ENCODE data around the gene RGS5. TPM values are rescaled to one million over a fixed set of nuclear protein-coding genes. Genes with fewer than 3 reads are reported as not detected.

RGS5 gene
- total and polyA plus RNA-seq, 2 donors (not counting 3 experiments of a cell fraction or from before 2014, with no cell fraction given) = 287 to 770 TPM

GRCh38 chr1:163155606-163156005 lies 47.1 kb downstream of the RGS5 start:
- ChIA-PET CTCF (interaction anchor here (0.8 to 1.4 kb wide), 3 partner anchors 19 to 81 kb away, joined by 3 to 5 read pairs (median 3); no protein-coding TSS in a partner anchor), POLR2A (no interaction called here)
- peaks cover 2% of the 10 kb centered on the region for H3K79me2 ChIP-seq (ENCODE audit: control insufficient read depth, insufficient read depth, low read length)
- H2AFZ ChIP-seq (ENCODE audit: low read depth, low read length) = no peak overlapping the region
- no peak for TF ChIP-seq POLR2A (IDR thresholded peaks at IDR 0.05; ENCODE audit: low read depth, low read length)
- TF ChIP-seq GATA2 (IDR thresholded peaks at IDR 0.05; ENCODE audit: insufficient read depth, insufficient read length, low read depth, low read length) = no peak
- TF ChIP-seq MYC (IDR thresholded peaks at IDR 0.05; ENCODE audit: low read depth, low read length) = no peak
- no peak for TF ChIP-seq EZH2 (IDR thresholded peaks at IDR 0.05; ENCODE audit: borderline replicate concordance, low read depth, low read length, severe bottlenecking)
- TF ChIP-seq CTCF (IDR thresholded peaks at IDR 0.05; ENCODE audit: extremely low read depth in 1 of 2, insufficient read depth in 1 of 2, low read depth in 1 of 2, low read length in 2 of 2) = no peak
- TF ChIP-seq JUN (IDR thresholded peaks at IDR 0.05; ENCODE audit: borderline replicate concordance, insufficient read depth, insufficient read length, low read depth) = no peak
- TF ChIP-seq MAX (IDR thresholded peaks at IDR 0.05; ENCODE audit: insufficient read depth, insufficient read length) = no peak
- TF ChIP-seq POLR2AphosphoS5 (IDR thresholded peaks at IDR 0.05; ENCODE audit: insufficient read depth, low read depth, low read length) = no peak
- TF ChIP-seq FOS (IDR thresholded peaks at IDR 0.05; ENCODE audit: borderline replicate concordance, insufficient read depth, low read length) = no peak
- H3K36me3 ChIP-seq (ENCODE audit: control insufficient read depth in 2 of 2, extremely low read depth in 1 of 2, insufficient read depth in 2 of 2, low read length in 2 of 2) = peaks cover 0 to 10% of the 10 kb centered on the region in 2 experiments
- dilution Hi-C loops (cut with MboI; ENCODE audit: extremely low pct_ligation_motif_present, low sequenced_read_pairs) = no loop called here
- H4K20me1 ChIP-seq (replicated peaks; ENCODE audit: control insufficient read depth, extremely low read depth, insufficient read depth, low read length) = no peaks in the 10 kb centered on the region
- FAIRE-seq = no peak
- no TSS peak for BruUV-seq (replicated peaks)
- intact Hi-C loops (cut with micrococcal nuclease) = no loop called here
- H3K27me3 ChIP-seq (ENCODE audit: control insufficient read depth in 2 of 2, insufficient read depth in 2 of 2, low read length in 2 of 2) = no peaks in the 10 kb centered on the region
- H3K9me3 ChIP-seq (replicated peaks; ENCODE audit: control insufficient read depth, insufficient read depth, low read length) = no peaks in the 10 kb centered on the region
- DNase-seq (ENCODE audit: low read depth, low spot score) = no peak
- no peak overlapping the region for H3K9ac ChIP-seq (replicated peaks; ENCODE audit: extremely low read depth, insufficient read depth, low read length)
- no peaks in the 10 kb centered on the region for H3K9me1 ChIP-seq (replicated peaks; ENCODE audit: control insufficient read depth, extremely low read depth, insufficient read depth, low read length)
- H3K4me1 ChIP-seq (ENCODE audit: control insufficient read depth, extremely low read depth, insufficient read depth, low read length) = peaks cover 6% of the 10 kb centered on the region
- no peak overlapping the region for H3K4me2 ChIP-seq (ENCODE audit: insufficient read depth, low read length)
- no peak overlapping the region for H3K27ac ChIP-seq (ENCODE audit: insufficient read depth, low read depth, low read length)
- no peak overlapping the region for H3K4me3 ChIP-seq (replicated peaks in 1 of 3; ENCODE audit: insufficient read depth in 1 of 3, low read depth in 1 of 3, low read length in 3 of 3)
